ENCODE measurements around the gene RYR3. TPM values are rescaled to one million over a fixed set of nuclear protein-coding genes. Genes with fewer than 3 reads are reported as not detected.

RYR3 gene
- total RNA-seq, 1 donor from 2014 or later: 0.02 TPM

Other genes starting within 250 kb of the RYR3 start
- 2.9 TPM for gene FMN1, start 116.3 kb upstream of the RYR3 start, total RNA-seq